HL-60 (cell line): ENCODE measurements around the gene ADGRD2.

ENCODE experiments used
- CTCF ChIP-seq: IDR thresholded peaks from one replicate; pipeline ENCODE4 v1.5.1; 2011; ENCODE audit warnings: low read length, control low read depth, inconsistent platforms; ENCODE audit not compliant: insufficient read depth
- GABPA ChIP-seq: IDR thresholded peaks from 2 replicates; pipeline ENCODE4 v1.6.1; 2012; ENCODE audit warnings: low read depth
- POLR2AphosphoS5 ChIP-seq: IDR thresholded peaks from 2 replicates; pipeline ENCODE4 v1.6.1; 2012; ENCODE audit warnings: low read depth
- SPI1 ChIP-seq: IDR thresholded peaks from 2 replicates; pipeline ENCODE4 v1.6.1; 2012; ENCODE audit warnings: low read depth, mild to moderate bottlenecking, borderline replicate concordance
- TF ChIP-seq, protein P1 (sequence below): IDR thresholded peaks from 2 replicates; pipeline ENCODE4 v1.6.1; 2012; ENCODE audit warnings: low read depth; ENCODE audit not compliant: insufficient replicate concordance

DNA sequence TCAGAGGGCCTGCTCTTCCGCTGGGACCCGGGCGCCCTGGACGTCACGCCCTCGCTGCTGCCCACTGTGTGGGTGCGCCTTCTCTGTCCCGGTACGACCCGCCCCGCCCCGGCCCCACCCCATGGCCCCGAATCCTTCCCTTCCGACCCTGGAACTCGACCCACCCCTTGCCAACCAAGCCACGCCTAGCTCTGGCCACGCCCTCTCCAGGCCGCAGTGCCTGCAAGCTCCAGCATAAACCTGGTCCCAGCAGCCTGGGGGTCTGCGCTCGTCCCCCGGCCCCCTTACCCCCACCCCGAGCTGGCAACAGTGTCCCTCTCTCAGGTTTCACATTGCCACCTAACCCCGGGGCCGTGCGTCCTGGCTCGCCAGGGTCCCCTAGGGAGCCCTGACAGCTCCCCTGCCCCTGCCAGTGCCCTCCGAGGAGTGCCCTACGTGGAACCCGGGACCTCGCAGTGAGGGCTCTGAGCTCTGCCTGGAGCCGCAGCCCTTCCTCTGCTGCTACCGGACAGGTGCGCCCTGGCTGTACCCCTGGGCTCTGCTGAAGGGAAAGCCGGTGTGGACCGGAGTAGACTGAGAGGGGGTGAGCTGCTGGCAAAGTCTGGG lies 3.4 kb downstream of the ADGRD2 start:
- TF ChIP-seq CTCF = no peak
- no peak for TF ChIP-seq POLR2AphosphoS5
- TF ChIP-seq, protein P1, sequence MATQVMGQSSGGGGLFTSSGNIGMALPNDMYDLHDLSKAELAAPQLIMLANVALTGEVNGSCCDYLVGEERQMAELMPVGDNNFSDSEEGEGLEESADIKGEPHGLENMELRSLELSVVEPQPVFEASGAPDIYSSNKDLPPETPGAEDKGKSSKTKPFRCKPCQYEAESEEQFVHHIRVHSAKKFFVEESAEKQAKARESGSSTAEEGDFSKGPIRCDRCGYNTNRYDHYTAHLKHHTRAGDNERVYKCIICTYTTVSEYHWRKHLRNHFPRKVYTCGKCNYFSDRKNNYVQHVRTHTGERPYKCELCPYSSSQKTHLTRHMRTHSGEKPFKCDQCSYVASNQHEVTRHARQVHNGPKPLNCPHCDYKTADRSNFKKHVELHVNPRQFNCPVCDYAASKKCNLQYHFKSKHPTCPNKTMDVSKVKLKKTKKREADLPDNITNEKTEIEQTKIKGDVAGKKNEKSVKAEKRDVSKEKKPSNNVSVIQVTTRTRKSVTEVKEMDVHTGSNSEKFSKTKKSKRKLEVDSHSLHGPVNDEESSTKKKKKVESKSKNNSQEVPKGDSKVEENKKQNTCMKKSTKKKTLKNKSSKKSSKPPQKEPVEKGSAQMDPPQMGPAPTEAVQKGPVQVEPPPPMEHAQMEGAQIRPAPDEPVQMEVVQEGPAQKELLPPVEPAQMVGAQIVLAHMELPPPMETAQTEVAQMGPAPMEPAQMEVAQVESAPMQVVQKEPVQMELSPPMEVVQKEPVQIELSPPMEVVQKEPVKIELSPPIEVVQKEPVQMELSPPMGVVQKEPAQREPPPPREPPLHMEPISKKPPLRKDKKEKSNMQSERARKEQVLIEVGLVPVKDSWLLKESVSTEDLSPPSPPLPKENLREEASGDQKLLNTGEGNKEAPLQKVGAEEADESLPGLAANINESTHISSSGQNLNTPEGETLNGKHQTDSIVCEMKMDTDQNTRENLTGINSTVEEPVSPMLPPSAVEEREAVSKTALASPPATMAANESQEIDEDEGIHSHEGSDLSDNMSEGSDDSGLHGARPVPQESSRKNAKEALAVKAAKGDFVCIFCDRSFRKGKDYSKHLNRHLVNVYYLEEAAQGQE = no peak
- TF ChIP-seq GABPA = no peak
- no peak for TF ChIP-seq SPI1
